GM18951 (cell line): ENCODE data around the gene PROM2.

Experiments used
- POLR2A ChIP-seq: IDR thresholded peaks from 4 replicates; pipeline ENCODE4 v1.6.1; 2011; ENCODE audit warnings: mild to moderate bottlenecking; ENCODE audit not compliant: insufficient read length, insufficient read depth; ENCODE audit errors: extremely low read depth
- in situ Hi-C: fragments of 300-500 bp; cut with MboI; formaldehyde crosslinking; loops from one replicate; pipeline ENCODE4 v1.12.0; 2022; ENCODE audit warnings: low sequenced_read_pairs, mixed read lengths, inconsistent platforms; ENCODE audit not compliant: unreplicated experiment

Gene PROM2

GRCh38 chr2:95301186-95301585 is 26.9 kb downstream of the PROM2 start:
- no peak for TF ChIP-seq POLR2A
- in situ Hi-C loops = no loop called here

DNA sequence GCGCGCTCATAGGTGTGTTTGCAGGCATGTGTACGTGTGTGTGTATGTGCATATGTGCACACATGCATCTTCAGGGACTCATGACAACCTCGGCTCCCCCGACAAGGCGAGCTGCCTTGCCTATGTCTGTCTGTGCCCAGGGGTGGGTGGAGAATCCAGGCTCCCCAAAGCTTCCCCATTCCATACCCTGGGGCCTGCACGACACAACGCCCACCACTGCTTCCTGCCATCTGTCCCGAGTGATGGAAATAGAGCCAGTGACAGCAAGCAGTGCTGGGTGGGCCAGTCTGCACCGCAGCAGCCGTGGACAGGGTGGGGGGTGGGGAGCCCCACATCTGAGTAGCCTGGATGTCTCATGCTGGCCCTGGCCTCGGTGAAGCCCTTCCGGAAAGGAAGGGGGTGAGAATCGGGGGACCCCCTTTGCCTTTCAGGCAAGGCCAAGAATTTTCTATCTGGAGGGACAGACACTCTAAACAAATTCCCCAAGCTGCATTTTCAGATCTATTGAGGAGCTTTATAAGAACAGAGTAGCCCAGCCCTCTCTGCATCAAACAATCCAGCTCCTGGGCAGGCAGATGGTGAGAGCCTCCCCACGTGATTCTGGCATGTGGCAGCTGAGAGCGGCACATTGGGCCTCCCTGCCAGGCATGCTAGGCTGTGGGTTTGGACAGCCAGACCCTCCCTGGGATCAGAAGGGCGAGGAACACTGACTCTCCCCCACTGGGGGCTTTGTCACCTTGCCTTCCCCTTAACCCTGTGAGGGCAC is 27.8 kb downstream of the PROM2 start:
- no peak for TF ChIP-seq POLR2A
- in situ Hi-C loops = no loop called here

- no peak for TF ChIP-seq POLR2A
- in situ Hi-C loops = no loop called here
Measured at GRCh38 chr2:95303191-95303919, 29.1 kb downstream of the PROM2 start.

DNA sequence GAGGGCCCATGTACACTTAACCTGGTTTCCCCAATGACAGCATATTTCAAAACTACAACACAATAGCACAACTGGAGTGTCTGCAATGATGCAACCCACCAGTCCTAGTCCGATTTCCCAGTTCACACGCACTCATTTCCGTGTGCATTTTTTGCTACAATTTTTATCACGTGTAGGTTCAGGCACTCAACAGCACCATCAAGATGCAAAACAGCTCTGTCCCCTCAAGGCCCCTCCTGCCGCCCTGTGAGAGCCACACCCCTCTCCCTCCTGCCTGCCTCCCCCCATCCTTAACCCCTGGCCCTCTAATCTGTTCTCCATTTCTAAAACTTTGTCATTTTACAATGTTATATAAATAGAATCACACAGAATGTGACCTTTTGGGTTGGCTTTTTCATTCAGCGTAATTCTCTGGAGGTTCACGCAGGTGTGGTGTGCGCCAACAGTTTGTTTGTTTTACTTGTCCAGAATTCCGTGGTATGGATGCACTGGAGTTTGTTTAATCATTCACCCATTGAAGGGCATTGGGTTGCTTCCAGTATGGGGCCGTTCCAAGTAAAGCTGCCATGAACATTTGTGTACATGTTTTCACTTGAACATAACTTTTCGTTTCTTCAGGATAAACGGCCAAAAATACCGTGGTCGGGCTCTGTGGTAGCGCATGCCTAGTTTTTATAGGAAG is 31.3 kb downstream of the PROM2 start:
- in situ Hi-C loops = no loop called here
- TF ChIP-seq POLR2A = no peak

DNA sequence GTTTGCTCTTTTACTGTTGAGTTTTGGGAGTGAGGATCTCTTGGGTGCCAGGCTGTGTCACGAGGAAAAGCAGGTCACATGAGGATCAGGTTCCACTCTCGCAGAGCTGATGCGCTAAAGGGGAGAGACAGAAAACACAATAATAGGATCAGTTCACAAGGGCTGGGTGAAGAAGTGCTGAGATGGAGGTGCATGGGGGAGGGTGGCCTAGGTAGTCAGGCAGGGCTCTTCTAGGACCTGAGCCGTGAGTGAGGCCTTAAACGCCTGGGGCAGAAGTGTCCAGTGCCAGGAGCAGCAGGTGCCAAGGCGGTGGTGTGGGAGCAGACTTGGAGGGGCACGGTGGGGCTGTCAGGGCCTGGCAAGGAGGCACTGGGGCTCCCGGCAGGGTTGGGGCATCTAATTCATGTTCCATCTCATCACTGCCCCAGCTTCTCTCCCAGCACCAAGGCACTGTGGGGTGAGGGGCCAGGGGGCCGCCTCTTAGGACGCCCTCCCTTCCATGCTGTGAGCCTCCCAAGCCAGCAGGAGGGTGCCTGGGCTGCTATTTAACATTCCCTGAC is 32.2 kb downstream of the PROM2 start:
- TF ChIP-seq POLR2A = no peak
- in situ Hi-C loops = no loop called here

DNA sequence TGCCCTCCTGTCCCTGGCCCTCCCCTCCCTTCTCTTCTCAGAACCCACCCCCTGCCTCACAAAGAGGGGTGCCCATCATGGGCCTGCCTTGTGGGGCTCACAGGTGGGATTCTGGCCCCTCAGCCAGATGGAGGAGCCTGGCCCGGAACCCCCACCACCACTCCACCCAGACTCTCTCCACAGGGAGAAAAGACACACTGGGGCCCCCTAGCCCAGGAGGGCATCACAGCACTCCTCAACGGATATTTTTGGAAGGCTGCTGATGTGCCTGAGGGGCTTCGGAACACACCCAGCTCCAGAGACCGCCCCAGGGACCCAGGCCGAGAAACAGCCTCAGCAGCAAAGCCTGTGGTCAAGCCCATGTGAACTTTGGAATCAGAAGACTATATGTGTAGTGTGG is 32.8 kb downstream of the PROM2 start:
- no peak for TF ChIP-seq POLR2A
- in situ Hi-C loops = no loop called here

- TF ChIP-seq POLR2A = no peak
- in situ Hi-C loops = no loop called here
Measured at GRCh38 chr2:95307878-95308277, 33.6 kb downstream of the PROM2 start.

GRCh38 chr2:95308426-95308990 is 34.3 kb downstream of the PROM2 start:
- in situ Hi-C loops = no loop called here
- no peak for TF ChIP-seq POLR2A

GRCh38 chr2:95309599-95309998 is 35.4 kb downstream of the PROM2 start:
- in situ Hi-C loops = no loop called here
- no peak for TF ChIP-seq POLR2A

GRCh38 chr2:95310216-95310615 is 36.0 kb downstream of the PROM2 start:
- in situ Hi-C loops = no loop called here
- TF ChIP-seq POLR2A = no peak

DNA sequence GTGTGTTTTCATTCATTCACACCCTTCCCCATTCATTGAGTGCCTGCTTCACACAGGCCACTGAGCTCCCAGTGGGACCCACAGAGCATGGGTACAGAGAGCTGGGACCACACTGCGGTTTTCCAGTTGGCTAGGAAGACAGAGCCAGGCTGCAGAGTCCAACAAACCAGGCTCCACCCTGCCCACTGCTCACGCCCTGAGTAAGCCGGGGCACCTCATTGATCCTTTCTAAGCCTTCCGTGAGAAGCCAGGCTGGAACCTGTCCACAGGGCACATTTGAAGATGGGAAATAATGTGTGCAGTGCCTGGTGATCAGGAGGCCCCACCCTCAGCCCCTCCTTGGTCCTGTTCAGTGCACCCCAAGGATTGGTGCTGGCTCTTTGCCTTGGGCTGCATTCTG is 36.4 kb downstream of the PROM2 start:
- in situ Hi-C loops = no loop called here
- TF ChIP-seq POLR2A = no peak

- TF ChIP-seq POLR2A = no peak
- in situ Hi-C loops = no loop called here
Measured at GRCh38 chr2:95311815-95312542, 37.7 kb downstream of the PROM2 start.
